SK-N-SH treated with all-trans-retinoic acid at 6 μM for 48 hours (cell line): ENCODE measurements around the gene CPEB1.

Experiments used
- ARNTL ChIP-seq: fragments of 450-650 bp; formaldehyde crosslinking; IDR thresholded peaks from 2 replicates; pipeline ENCODE4 v1.5.0; 2020; ENCODE audit warnings: low read depth, mild to moderate bottlenecking, moderate library complexity, borderline replicate concordance
- BACH2 ChIP-seq: fragments of 250-450 bp; sonication (Bioruptor Pico); IDR thresholded peaks from 2 replicates; pipeline ENCODE4 v1.9.0; 2021; ENCODE audit warnings: mild to moderate bottlenecking, borderline replicate concordance
- CREB5 ChIP-seq: fragments of 250-450 bp; sonication (Bioruptor Pico); IDR thresholded peaks from 2 replicates; pipeline ENCODE4 v1.5.1; 2020; ENCODE audit warnings: low read depth, mild to moderate bottlenecking, moderate library complexity
- CSDC2 ChIP-seq: fragments of 250-450 bp; sonication (Bioruptor Pico); IDR thresholded peaks from 2 replicates; pipeline ENCODE4 v1.5.0; 2020; ENCODE audit warnings: mild to moderate bottlenecking, moderate library complexity
- CSRNP3 ChIP-seq: fragments of 250-450 bp; sonication (Bioruptor Pico); IDR thresholded peaks from 2 replicates; pipeline ENCODE4 v1.5.1; 2021; ENCODE audit warnings: mild to moderate bottlenecking, moderate library complexity
- GLIS3 ChIP-seq: fragments of 250-450 bp; sonication (Bioruptor Pico); IDR thresholded peaks from 2 replicates; pipeline ENCODE4 v1.5.0; 2020; ENCODE audit warnings: mild to moderate bottlenecking, moderate library complexity
- OSR1 ChIP-seq: fragments of 250-450 bp; sonication (Bioruptor Pico); IDR thresholded peaks from 2 replicates; pipeline ENCODE4 v1.8.0; 2022; ENCODE audit warnings: moderate library complexity, mild to moderate bottlenecking, inconsistent platforms
- PATZ1 ChIP-seq: fragments of 250-450 bp; sonication (Bioruptor Pico); IDR thresholded peaks from 2 replicates; pipeline ENCODE4 v1.8.0; 2020; ENCODE audit warnings: mild to moderate bottlenecking, moderate library complexity, borderline replicate concordance
- TCF4 ChIP-seq: fragments of 250-450 bp; sonication (Bioruptor Pico); IDR thresholded peaks from 2 replicates; pipeline ENCODE4 v1.8.0; 2021; ENCODE audit warnings: mild to moderate bottlenecking, moderate library complexity, borderline replicate concordance
- ZC3H10 ChIP-seq: fragments of 250-450 bp; sonication (Bioruptor Pico); IDR thresholded peaks from 2 replicates; pipeline ENCODE4 v1.5.1; 2021; ENCODE audit warnings: mild to moderate bottlenecking, moderate library complexity
- ZFP3 ChIP-seq: fragments of 250-450 bp; sonication (Bioruptor Pico); IDR thresholded peaks from 2 replicates; pipeline ENCODE4 v1.5.0; 2020; ENCODE audit warnings: mild to moderate bottlenecking, moderate library complexity
- ZFP30 ChIP-seq: fragments of 450-650 bp; formaldehyde crosslinking; IDR thresholded peaks from 2 replicates; pipeline ENCODE4 v1.5.0; 2022; ENCODE audit warnings: mild to moderate bottlenecking, moderate library complexity
- ZNF70 ChIP-seq: fragments of 450-650 bp; formaldehyde crosslinking; IDR thresholded peaks from 2 replicates; pipeline ENCODE4 v1.5.0; 2020; ENCODE audit warnings: mild to moderate bottlenecking, moderate library complexity

DNA sequence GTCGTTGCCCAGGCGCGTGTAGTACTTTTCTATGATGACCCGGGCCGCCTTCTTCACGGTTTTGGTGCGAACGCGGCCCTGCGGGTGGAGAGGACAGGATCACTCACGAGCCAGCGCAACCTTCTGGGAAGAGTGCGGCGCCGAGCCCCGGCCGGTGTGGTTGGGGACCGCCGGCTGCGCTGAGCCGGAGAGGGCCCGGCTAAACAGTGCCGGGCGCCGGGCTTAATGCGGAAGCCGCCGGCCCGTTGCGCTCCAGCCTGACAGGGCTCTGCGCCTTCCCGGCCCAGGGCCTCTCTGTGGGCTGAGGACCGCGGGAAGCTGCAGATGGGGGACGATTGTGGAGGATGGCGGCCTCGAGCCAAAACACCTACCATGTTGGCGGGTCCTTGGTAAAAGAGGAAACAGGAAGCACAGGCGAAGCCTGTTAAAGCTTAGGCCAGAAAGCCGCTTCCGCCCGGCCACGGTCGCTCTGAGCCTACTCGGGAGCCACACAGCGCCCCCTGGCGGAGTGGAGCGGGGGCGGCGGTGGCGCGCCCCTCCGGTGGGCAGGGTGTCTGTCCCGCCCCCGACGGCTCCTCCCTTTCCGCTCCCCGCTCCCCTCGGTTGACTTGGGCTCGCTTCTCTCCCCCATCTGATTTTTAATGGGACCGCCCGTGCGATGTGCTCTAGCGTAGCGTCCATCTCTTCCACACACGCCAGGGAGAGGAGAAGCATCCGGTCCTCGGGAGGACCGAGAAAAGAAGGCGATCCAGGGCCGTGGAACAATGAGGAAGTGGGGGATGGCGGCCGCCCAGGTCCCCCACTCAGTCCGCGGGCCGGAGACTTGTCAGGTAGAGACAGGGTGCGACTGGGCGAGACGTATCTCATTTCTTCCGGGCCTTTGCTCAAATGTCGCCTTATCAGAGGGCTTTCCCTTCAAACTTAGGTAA lies 106.8 kb downstream of the CPEB1 start, which contains the start of gene RPS17:
- no peak for TF ChIP-seq BACH2
- TF ChIP-seq PATZ1, result peak; percentile 15; the same call in 1 of the 2 replicates
- TF ChIP-seq CREB5 (CRISPR knock-in tag), result no peak
- no peak for TF ChIP-seq ZFP3
- no peak for TF ChIP-seq OSR1 (CRISPR knock-in tag)
- no peak for TF ChIP-seq CSRNP3 (CRISPR knock-in tag)
- TF ChIP-seq ARNTL, result no peak
- no peak for TF ChIP-seq ZFP30 (CRISPR knock-in tag)
- TF ChIP-seq TCF4 (CRISPR knock-in tag), result no peak; the same call in 1 of the 2 replicates
- TF ChIP-seq ZNF70, result peak; percentile 48; the same call in 1 of the 2 replicates
- no peak for TF ChIP-seq ZC3H10 (CRISPR knock-in tag)
- TF ChIP-seq CSDC2, result no peak
- peak; percentile 61; the same call in 1 of the 2 replicates for TF ChIP-seq GLIS3 (CRISPR knock-in tag)
